Measurements from ENCODE around the gene GLP1R. TPM values are rescaled to one million over a fixed set of nuclear protein-coding genes. Genes with fewer than 3 reads are reported as not detected.

Gene GLP1R
- polyA plus RNA-seq, 1 donor from 2014 or later: 0.06 TPM

- Histone ChIP-seq H3F3A (ENCODE audit: insufficient read depth, low read length, poor library complexity, severe bottlenecking) (no peaks in the 10 kb centered on the region), H2AFZ (ENCODE audit: low read depth, low read length) (no peak overlapping the region)
Observed at GRCh38 chr6:39054577-39055142, 6.1 kb downstream of the GLP1R start.

GRCh38 chr6:39055661-39056060, 7.1 kb downstream of the GLP1R start:
- H3K79me2 ChIP-seq (replicated peaks; ENCODE audit: insufficient read depth, low read length): no peaks in the 10 kb centered on the region
- peaks cover 6% of the 10 kb centered on the region for H3K27me3 ChIP-seq (ENCODE audit: insufficient read depth, low read depth, low read length)
- H3K4me3 ChIP-seq (ENCODE audit: low read length): no peak overlapping the region
- H3K4me2 ChIP-seq (ENCODE audit: low read length): no peak overlapping the region
- no peaks in the 10 kb centered on the region for H3K36me3 ChIP-seq (ENCODE audit: insufficient read depth, low read length)
- H3K27ac ChIP-seq (ENCODE audit: low read length): no peak overlapping the region
- no peak overlapping the region for H2AFZ ChIP-seq (ENCODE audit: low read depth, low read length)
- no peaks in the 10 kb centered on the region for H3F3A ChIP-seq (ENCODE audit: insufficient read depth, low read length, poor library complexity, severe bottlenecking)
- no peaks in the 10 kb centered on the region for H3K9me3 ChIP-seq (ENCODE audit: low read length)
- H3K9me2 ChIP-seq (ENCODE audit: insufficient read depth, low read length): no peaks in the 10 kb centered on the region
- no peak overlapping the region for H3K9ac ChIP-seq (ENCODE audit: low read length)
- H4K20me1 ChIP-seq (ENCODE audit: insufficient read depth): no peaks in the 10 kb centered on the region
- TF ChIP-seq CTCF (IDR thresholded peaks at IDR 0.05; ENCODE audit: poor library complexity, severe bottlenecking): no peak
- TF ChIP-seq POLR2AphosphoS5 (IDR thresholded peaks at IDR 0.05): no peak
- TF ChIP-seq RAD21 (conservative IDR thresholded peaks at IDR 0.05): no peak
- no peak for TF ChIP-seq EP300 (conservative IDR thresholded peaks at IDR 0.05; ENCODE audit: poor library complexity, severe bottlenecking)
- TF ChIP-seq REST (IDR thresholded peaks at IDR 0.05; ENCODE audit: borderline replicate concordance): no peak
- TF ChIP-seq SMC3 (conservative IDR thresholded peaks at IDR 0.05; ENCODE audit: poor library complexity): no peak
- TF ChIP-seq TAF1 (IDR thresholded peaks at IDR 0.05; ENCODE audit: low read depth): no peak

More at GRCh38 chr6:39054577-39055142, 6.1 kb downstream of the GLP1R start:
- no peak overlapping the region for H3K9ac ChIP-seq (ENCODE audit: low read length)
- no peak overlapping the region for H3K27ac ChIP-seq (ENCODE audit: low read length)
- H3K36me3 ChIP-seq (ENCODE audit: insufficient read depth, low read length): no peaks in the 10 kb centered on the region
- H3K79me2 ChIP-seq (replicated peaks; ENCODE audit: insufficient read depth, low read length): no peaks in the 10 kb centered on the region
- H3K27me3 ChIP-seq (ENCODE audit: insufficient read depth, low read depth, low read length): peaks cover 16% of the 10 kb centered on the region
- no peaks in the 10 kb centered on the region for H3K9me3 ChIP-seq (ENCODE audit: low read length)
- H3K9me2 ChIP-seq (ENCODE audit: insufficient read depth, low read length): no peaks in the 10 kb centered on the region
- H4K20me1 ChIP-seq (ENCODE audit: insufficient read depth): no peaks in the 10 kb centered on the region
- H3K4me3 ChIP-seq (ENCODE audit: low read length): no peak overlapping the region
- TF ChIP-seq REST (IDR thresholded peaks at IDR 0.05; ENCODE audit: borderline replicate concordance) (no peak), POLR2AphosphoS5 (IDR thresholded peaks at IDR 0.05) (no peak), CTCF (IDR thresholded peaks at IDR 0.05; ENCODE audit: poor library complexity, severe bottlenecking) (no peak), EP300 (conservative IDR thresholded peaks at IDR 0.05; ENCODE audit: poor library complexity, severe bottlenecking) (no peak), SMC3 (conservative IDR thresholded peaks at IDR 0.05; ENCODE audit: poor library complexity) (no peak), EZH2 (IDR thresholded peaks at IDR 0.05; ENCODE audit: borderline replicate concordance, insufficient read depth, low read length, poor library complexity, severe bottlenecking) (no peak), TAF1 (IDR thresholded peaks at IDR 0.05; ENCODE audit: low read depth) (no peak), MXI1 (conservative IDR thresholded peaks at IDR 0.05; ENCODE audit: poor library complexity, severe bottlenecking) (no peak), RAD21 (conservative IDR thresholded peaks at IDR 0.05) (no peak)
- H3K4me2 ChIP-seq (ENCODE audit: low read length): no peak overlapping the region

All from neural cell (in vitro differentiated cells).